Adrenal gland (tissue), 12 donors: Measurements from ENCODE around the gene CIB2. TPM values are rescaled to one million over a fixed set of nuclear protein-coding genes. Genes with fewer than 3 reads are reported as not detected.

Experiments used
- DNase-seq, 7 donors: peaks; one replicate each; pipeline ENCODE4 v3.0.0-alpha.2; 2019 to 2020
- H3K27ac ChIP-seq, 5 donors: fragments of 200-600 bp; sonication (generic) in 4 of 5; 1 replicate in 3 of 5; 2 replicates in 2 of 5; pipeline versions ENCODE4 v1.5.1 to v1.8.0; 2016 to 2020; ENCODE audit warnings: mild to moderate bottlenecking in 1 of 5
- H3K27me3 ChIP-seq: fragments of 200-600 bp; 2 replicates; pipeline ENCODE4 v1.8.0; 2021
- H3K36me3 ChIP-seq, 2 donors: fragments of 200-600 bp; replicated peaks in 1 of 2; 1 replicate in 1 of 2; 2 replicates in 1 of 2; pipeline versions ENCODE4 v1.5.1 to v1.8.0; 2018 to 2022
- H3K4me1 ChIP-seq, 2 donors: fragments of 200-600 bp; replicated peaks in 1 of 2; 1 replicate in 1 of 2; 2 replicates in 1 of 2; pipeline versions ENCODE4 v1.5.1 to v1.8.0; 2018 to 2021
- H3K4me3 ChIP-seq, 4 donors: fragments of 200-600 bp; sonication (generic) in 3 of 4; one replicate each; pipeline ENCODE4 v1.5.1; 2016 to 2018
- H3K9me3 ChIP-seq, 3 donors: fragments of 200-600 bp; sonication (generic) in 1 of 3; replicated peaks in 1 of 3; 1 replicate in 2 of 3; 2 replicates in 1 of 3; pipeline versions ENCODE4 v1.5.1 to v1.8.0; 2016 to 2021
- POLR2A ChIP-seq, 2 donors: fragments of 450-650 bp; IDR thresholded peaks; one replicate each; pipeline ENCODE4 v1.6.1; 2017; ENCODE audit warnings: antibody characterized with exemption in 2 of 2, mild to moderate bottlenecking in 2 of 2, moderate library complexity in 1 of 2
- WGBS, 4 donors: extraction: QIAGEN DNeasy Blood & Tissue Kit in 2 of 4; methylation state at CpG; one replicate each; pipeline versions ENCODE4 v1.1.5 to v1.1.7; 2013 to 2017; 5-methylcytosine and 5-hydroxymethylcytosine counted together
- intact Hi-C, 2 donors: fragments of 100-400 bp; cut with DNase I; formaldehyde crosslinking; loops; one replicate each; pipeline versions ENCODE4 v1.14.1 to v1.15.0; 2022 to 2023
- polyA plus RNA-seq, 3 donors: library from polyadenylated mRNA; stranded (reverse); fragments of 200-250 nt in 2 of 3; fragments of 350-450 nt in 1 of 3; fragmentation: Illumina TruSeq in 1 of 3; extraction: RNeasy Lipid Tissue Mini Kit (QIAGEN cat#74804) in 1 of 3; gene quantifications; one replicate each; pipeline ENCODE4 v1.2.3, GENCODE V29; 2013 to 2014
- total RNA-seq, 9 donors: library from RNA; depleted of rRNA in 4 of 9; stranded (reverse); fragments of >200 nt in 4 of 9; fragments of 120-200 nt in 1 of 9; fragmentation: NEBNext Ultra II Directional in 1 of 9; extraction: Animal tissue kit (Norgen Biotek cat#: 25700) in 1 of 9; gene quantifications; one replicate each; pipeline versions ENCODE4 v1.1.0 to v1.2.4, GENCODE V29; 2013 to 2023
- TF ChIP-seq, protein P1 (sequence below), 6 experiments: fragments of 450-650 bp in 4 of 6; fragments of 200-600 bp in 2 of 6; sonication (generic) in 1 of 6; IDR thresholded peaks; 1 replicate in 5 of 6; 2 replicates in 1 of 6; pipeline versions ENCODE4 v1.5.1 to v1.8.0; 2016 to 2021; ENCODE audit warnings: antibody characterized with exemption in 6 of 6, mild to moderate bottlenecking in 2 of 6, moderate library complexity in 1 of 6
- donor health status: healthy with polysubstance abuse.
- donor health status: Bipolar disorder and iron deficiency.
- donor health status: DM: yes; HTN: yes; CAD: no.
- donor health status: DM: no; HTN: no; CAD: no.
- donor health status: DM: no; HTN: no; CAD: no.
- donor health status: DM: yes; HTN: yes; CAD: no.

CIB2 gene
- total and polyA plus RNA-seq, 12 donors = 4.4 to 37.8 (median 19.7) TPM

DNA sequence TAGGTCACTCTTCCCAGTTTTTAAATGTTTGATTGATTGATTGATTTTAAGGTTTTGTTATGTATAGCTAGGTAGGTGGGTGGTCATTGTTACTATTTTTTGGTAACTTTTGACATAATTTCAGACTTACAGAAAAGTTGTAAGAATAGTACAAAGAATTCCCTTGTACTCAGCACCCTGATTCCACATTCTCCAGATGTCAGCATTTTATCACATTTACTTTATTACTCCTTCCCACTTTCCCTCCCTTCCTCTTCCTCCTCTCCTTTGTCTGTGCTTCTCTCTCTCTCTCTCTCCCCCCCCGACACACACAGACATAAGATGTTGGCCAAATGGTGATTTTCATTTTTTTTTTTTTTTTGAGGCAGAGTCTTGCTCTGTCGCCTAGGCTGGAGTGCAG, 32.8 kb upstream of the CIB2 start:
- intact Hi-C loops = no loop called here
- no peaks in the 10 kb centered on the region for H3K27me3 ChIP-seq
- TF ChIP-seq POLR2A (IDR thresholded peaks at IDR 0.05) = no peak
- TF ChIP-seq, protein P1, sequence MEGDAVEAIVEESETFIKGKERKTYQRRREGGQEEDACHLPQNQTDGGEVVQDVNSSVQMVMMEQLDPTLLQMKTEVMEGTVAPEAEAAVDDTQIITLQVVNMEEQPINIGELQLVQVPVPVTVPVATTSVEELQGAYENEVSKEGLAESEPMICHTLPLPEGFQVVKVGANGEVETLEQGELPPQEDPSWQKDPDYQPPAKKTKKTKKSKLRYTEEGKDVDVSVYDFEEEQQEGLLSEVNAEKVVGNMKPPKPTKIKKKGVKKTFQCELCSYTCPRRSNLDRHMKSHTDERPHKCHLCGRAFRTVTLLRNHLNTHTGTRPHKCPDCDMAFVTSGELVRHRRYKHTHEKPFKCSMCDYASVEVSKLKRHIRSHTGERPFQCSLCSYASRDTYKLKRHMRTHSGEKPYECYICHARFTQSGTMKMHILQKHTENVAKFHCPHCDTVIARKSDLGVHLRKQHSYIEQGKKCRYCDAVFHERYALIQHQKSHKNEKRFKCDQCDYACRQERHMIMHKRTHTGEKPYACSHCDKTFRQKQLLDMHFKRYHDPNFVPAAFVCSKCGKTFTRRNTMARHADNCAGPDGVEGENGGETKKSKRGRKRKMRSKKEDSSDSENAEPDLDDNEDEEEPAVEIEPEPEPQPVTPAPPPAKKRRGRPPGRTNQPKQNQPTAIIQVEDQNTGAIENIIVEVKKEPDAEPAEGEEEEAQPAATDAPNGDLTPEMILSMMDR (IDR thresholded peaks at IDR 0.05) = no peak
- H3K9me3 ChIP-seq = no peaks in the 10 kb centered on the region
- peaks cover 0 to 100% of the 10 kb centered on the region in 2 donors for H3K36me3 ChIP-seq
- 86 to 92% (median 89%) methylated on average over 2 of the region's 2 CpGs for WGBS, 4 donors
- H3K4me1 ChIP-seq = no peaks in the 10 kb centered on the region
- H3K27ac ChIP-seq = no peak overlapping the region
- no peak for DNase-seq
- no peak overlapping the region for H3K4me3 ChIP-seq

DNA sequence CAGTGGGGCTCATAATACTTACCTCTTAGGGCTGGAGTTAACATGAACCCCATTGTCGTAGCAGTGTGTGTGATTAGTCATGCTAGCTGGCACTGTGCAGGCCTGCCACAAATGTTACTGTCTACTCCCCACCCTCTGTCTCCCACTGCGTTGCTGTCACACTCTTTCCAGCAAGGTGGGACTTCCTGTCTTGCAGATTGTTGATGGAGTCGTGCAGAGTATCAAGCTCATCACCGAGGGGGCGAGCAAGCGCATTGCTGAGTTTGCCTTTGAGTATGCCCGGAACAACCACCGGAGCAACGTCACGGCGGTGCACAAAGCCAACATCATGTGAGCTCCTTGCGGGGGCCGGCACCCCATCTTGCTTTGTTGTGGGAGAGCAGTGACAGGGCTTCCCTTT, 30.8 kb upstream of the CIB2 start:
- Histone ChIP-seq H3K27ac (no peak overlapping the region), H3K27me3 (no peaks in the 10 kb centered on the region), H3K36me3 (peaks cover 0 to 86% of the 10 kb centered on the region in 2 donors), H3K4me1 (peaks cover 0 to 2% of the 10 kb centered on the region in 2 donors), H3K4me3 (no peak overlapping the region), H3K9me3 (no peaks in the 10 kb centered on the region)
- DNase-seq = no peak
- 80 to 89% (median 87%) methylated on average over 13 of the region's 13 CpGs for WGBS, 4 donors
- intact Hi-C loops = no loop called here
- TF ChIP-seq, protein P1 (IDR thresholded peaks at IDR 0.05) = no peak
- no peak for TF ChIP-seq POLR2A (IDR thresholded peaks at IDR 0.05)

DNA sequence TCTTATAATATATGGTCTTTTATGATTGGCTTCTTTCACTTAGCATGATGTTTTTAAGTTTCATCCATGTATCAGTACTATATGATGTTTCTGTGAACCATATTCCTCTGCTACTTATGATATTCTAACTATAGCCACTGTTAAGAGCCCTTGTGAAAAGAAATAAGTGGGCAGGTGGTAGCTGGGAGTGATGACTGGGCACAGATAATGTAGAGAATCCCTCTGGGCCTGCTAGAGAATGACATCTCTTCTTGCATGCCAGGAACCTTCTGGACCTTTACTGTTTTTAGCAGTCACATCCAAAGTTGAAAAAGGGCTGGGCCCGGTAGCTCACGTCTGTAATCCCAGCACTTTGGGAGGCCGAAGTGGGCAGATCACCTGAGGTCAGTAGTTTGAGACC, 28.1 kb upstream of the CIB2 start:
- no peak for DNase-seq
- intact Hi-C loops = no loop called here
- H3K4me3 ChIP-seq = no peak overlapping the region
- 92 to 97% (median 94%) methylated on average over 3 of the region's 3 CpGs for WGBS, 4 donors
- peaks cover 14 to 29% of the 10 kb centered on the region in 2 donors for H3K4me1 ChIP-seq
- TF ChIP-seq, protein P1 (IDR thresholded peaks at IDR 0.05) = no peak
- TF ChIP-seq POLR2A (IDR thresholded peaks at IDR 0.05) = no peak
- H3K9me3 ChIP-seq = no peaks in the 10 kb centered on the region
- peaks cover 0 to 60% of the 10 kb centered on the region in 2 donors for H3K36me3 ChIP-seq
- no peak overlapping the region for H3K27ac ChIP-seq
- H3K27me3 ChIP-seq = no peaks in the 10 kb centered on the region

DNA sequence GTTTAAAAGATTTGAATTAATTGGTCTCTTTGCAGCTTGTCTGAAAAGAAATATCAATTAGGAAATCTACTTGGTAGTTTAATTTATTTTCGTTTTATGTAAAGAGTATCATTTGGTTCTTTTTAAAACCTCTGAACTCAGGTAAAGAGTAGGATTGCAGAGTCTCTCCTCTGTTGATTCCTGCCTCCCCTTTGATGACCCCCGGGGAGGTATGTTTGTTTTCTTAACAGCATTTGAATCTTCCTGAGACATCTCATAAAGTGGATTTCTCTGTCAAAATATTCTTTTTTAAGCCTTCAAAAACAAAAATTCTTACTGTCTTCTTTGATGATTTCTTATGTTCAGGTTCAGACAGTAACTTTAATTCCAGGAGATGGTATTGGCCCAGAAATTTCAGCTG, 26.0 kb upstream of the CIB2 start:
- intact Hi-C loops = no loop called here
- TF ChIP-seq POLR2A (IDR thresholded peaks at IDR 0.05) = no peak
- TF ChIP-seq, protein P1 (IDR thresholded peaks at IDR 0.05) = no peak
- H3K27me3 ChIP-seq = no peaks in the 10 kb centered on the region
- H3K9me3 ChIP-seq = no peaks in the 10 kb centered on the region
- no peak overlapping the region for H3K4me3 ChIP-seq
- peaks cover 0 to 38% of the 10 kb centered on the region in 2 donors for H3K36me3 ChIP-seq
- no peak for DNase-seq
- WGBS, 4 donors = 29 to 56% (median 38%) methylated on average over 2 of the region's 2 CpGs
- peak overlapping the region in 2 of 5 donors; percentile 27 to 78 for H3K27ac ChIP-seq
- peaks cover 14 to 48% of the 10 kb centered on the region in 2 donors for H3K4me1 ChIP-seq
